ENCODE measurements around the gene GDPD3. TPM values are rescaled to one million over a fixed set of nuclear protein-coding genes. Genes with fewer than 3 reads are reported as not detected.

The GDPD3 gene
- total and polyA plus RNA-seq, 4 donors, result 0.42 to 0.71 (median 0.55) TPM

DNA sequence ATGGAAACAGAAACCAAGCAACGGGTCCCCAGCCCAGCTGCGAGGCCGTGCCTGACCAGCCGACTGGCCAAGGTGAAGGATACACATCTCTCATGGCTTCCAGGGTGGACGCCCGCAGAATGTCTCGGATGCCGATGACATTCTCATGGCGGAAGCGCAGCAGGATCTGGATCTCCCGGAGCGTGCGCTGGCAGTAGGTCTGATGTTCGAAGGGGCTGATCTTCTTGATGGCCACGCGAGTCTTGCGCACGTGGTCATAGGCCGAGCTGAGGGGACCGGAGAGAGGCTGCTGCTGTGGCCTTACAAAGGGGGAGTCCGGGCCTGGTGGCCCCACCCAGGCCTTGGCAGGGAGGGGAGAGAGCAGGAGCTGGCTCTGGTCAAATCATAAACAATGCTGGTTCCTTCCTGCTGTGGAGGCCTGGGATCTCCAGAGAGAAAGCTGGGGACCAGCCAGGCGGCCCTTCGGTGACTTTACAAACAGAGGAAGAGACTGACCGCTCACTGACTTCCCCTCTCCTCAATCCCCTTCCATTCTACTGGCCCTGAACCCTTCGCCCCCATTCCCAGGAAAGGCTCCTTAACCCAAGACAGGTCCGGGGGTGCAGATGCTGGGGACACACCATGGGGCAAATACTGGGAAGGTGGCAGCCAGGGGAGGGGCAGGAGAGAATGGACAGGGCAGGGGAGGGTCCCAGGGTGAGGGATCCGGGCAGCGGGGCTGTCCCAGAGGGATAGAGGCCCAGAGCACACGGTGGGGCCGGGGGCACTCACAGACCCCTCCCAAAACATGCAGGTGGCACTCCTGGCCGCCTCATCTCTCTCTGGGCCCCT, 8.6 kb upstream of the GDPD3 start:
- peak overlapping the region; percentile 18 to 77 for H3K9ac ChIP-seq (ENCODE audit: low read depth in 1 of 2, low read length in 2 of 2)
- TF ChIP-seq SP1 (IDR thresholded peaks at IDR 0.05), result peak; percentile 6
- TF ChIP-seq, protein P1, sequence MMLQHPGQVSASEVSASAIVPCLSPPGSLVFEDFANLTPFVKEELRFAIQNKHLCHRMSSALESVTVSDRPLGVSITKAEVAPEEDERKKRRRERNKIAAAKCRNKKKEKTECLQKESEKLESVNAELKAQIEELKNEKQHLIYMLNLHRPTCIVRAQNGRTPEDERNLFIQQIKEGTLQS (IDR thresholded peaks at IDR 0.05), result no peak
- DNase-seq (ENCODE audit: low spot score), result no peak
- peaks cover 1 to 7% (median 5%) of the 10 kb centered on the region in 4 donors for H3K36me3 ChIP-seq (ENCODE audit: control insufficient read depth in 4 of 4, insufficient read depth in 3 of 4, low read depth in 1 of 4, low read length in 3 of 4)
- peaks cover 4 to 13% (median 8%) of the 10 kb centered on the region in 4 donors for H3K4me1 ChIP-seq (ENCODE audit: control insufficient read depth in 4 of 4, insufficient read depth in 4 of 4, low read length in 3 of 4)
- H3K9me3 ChIP-seq (ENCODE audit: control insufficient read depth in 4 of 4, low read length in 3 of 4), result no peaks in the 10 kb centered on the region
- H3K4me3 ChIP-seq (ENCODE audit: low read depth in 1 of 3, low read length in 3 of 3), result peak overlapping the region; percentile 69 to 90 (median 75)
- peak overlapping the region; percentile 89 to 94 for H3K27ac ChIP-seq (ENCODE audit: low read depth in 1 of 2, low read length in 2 of 2)
- no peaks in the 10 kb centered on the region for H3K27me3 ChIP-seq (ENCODE audit: control insufficient read depth in 4 of 4, insufficient read depth in 4 of 4, low read length in 3 of 4)
- 68% methylated on average over 31 of the region's 31 CpGs for WGBS

DNA sequence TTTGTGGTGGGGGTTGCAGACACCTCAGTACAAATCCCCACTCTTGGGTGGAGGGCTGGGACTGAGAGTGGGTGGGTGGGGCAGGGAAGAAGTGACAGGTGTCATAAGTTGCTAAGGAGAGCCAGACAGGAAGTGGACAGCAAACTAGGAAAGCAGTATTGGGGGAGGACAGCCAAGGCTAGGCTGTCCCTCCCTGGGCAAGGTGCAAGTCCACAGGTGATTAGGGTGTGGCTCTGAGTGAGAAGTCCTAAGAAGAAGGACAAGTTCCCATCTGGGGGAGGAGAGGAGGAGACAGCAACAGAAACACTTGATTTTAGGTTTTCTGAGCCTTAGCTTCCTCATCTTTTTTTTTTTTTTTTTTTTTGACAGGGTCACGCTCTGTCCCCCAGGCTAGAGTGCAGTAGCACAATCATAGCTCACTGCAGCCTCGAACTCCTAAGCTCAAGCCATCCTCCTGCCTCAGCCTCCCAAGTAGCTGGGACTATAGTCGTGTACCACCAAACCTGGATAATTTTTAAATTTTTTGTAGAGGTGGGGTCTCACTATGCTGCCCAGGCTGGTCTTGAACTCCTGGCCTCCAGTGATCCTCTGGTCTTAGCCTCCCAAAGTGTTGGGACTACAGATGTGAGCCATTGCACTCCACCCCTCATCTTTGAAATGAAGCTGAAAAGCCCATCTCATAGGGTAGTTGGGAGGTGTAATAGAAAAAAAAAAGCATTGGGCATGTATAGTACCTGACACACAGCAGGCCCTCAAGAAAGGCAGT, 7.2 kb upstream of the GDPD3 start:
- Histone ChIP-seq H3K4me1 (ENCODE audit: control insufficient read depth in 4 of 4, insufficient read depth in 4 of 4, low read length in 3 of 4) (peaks cover 4 to 13% (median 8%) of the 10 kb centered on the region in 4 donors), H3K27me3 (ENCODE audit: control insufficient read depth in 4 of 4, insufficient read depth in 4 of 4, low read length in 3 of 4) (no peaks in the 10 kb centered on the region), H3K36me3 (ENCODE audit: control insufficient read depth in 4 of 4, insufficient read depth in 3 of 4, low read depth in 1 of 4, low read length in 3 of 4) (peaks cover 1 to 12% (median 5%) of the 10 kb centered on the region in 4 donors), H3K4me3 (ENCODE audit: low read depth in 1 of 3, low read length in 3 of 3) (no peak overlapping the region), H3K27ac (ENCODE audit: low read depth in 1 of 2, low read length in 2 of 2) (no peak overlapping the region), H3K9ac (ENCODE audit: low read depth in 1 of 2, low read length in 2 of 2) (no peak overlapping the region), H3K9me3 (ENCODE audit: control insufficient read depth in 4 of 4, low read length in 3 of 4) (no peaks in the 10 kb centered on the region)
- 90% methylated on average over 3 of the region's 3 CpGs for WGBS
- DNase-seq (ENCODE audit: low spot score), result no peak
- TF ChIP-seq FOXA1 (IDR thresholded peaks at IDR 0.05) (no peak), SP1 (IDR thresholded peaks at IDR 0.05) (no peak), HNF4A (conservative IDR thresholded peaks at IDR 0.05) (no peak), YY1 (IDR thresholded peaks at IDR 0.05) (no peak), GABPA (IDR thresholded peaks at IDR 0.05 in 1 of 2, conservative IDR thresholded peaks at IDR 0.05 in 1 of 2) (no peak), JUND (IDR thresholded peaks at IDR 0.05) (no peak), EGR1 (IDR thresholded peaks at IDR 0.05; ENCODE audit: low read depth in 2 of 2) (no peak)
- TF ChIP-seq, protein P2, sequence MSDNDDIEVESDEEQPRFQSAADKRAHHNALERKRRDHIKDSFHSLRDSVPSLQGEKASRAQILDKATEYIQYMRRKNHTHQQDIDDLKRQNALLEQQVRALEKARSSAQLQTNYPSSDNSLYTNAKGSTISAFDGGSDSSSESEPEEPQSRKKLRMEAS (IDR thresholded peaks at IDR 0.05), result no peak
- TF ChIP-seq, protein P3, sequence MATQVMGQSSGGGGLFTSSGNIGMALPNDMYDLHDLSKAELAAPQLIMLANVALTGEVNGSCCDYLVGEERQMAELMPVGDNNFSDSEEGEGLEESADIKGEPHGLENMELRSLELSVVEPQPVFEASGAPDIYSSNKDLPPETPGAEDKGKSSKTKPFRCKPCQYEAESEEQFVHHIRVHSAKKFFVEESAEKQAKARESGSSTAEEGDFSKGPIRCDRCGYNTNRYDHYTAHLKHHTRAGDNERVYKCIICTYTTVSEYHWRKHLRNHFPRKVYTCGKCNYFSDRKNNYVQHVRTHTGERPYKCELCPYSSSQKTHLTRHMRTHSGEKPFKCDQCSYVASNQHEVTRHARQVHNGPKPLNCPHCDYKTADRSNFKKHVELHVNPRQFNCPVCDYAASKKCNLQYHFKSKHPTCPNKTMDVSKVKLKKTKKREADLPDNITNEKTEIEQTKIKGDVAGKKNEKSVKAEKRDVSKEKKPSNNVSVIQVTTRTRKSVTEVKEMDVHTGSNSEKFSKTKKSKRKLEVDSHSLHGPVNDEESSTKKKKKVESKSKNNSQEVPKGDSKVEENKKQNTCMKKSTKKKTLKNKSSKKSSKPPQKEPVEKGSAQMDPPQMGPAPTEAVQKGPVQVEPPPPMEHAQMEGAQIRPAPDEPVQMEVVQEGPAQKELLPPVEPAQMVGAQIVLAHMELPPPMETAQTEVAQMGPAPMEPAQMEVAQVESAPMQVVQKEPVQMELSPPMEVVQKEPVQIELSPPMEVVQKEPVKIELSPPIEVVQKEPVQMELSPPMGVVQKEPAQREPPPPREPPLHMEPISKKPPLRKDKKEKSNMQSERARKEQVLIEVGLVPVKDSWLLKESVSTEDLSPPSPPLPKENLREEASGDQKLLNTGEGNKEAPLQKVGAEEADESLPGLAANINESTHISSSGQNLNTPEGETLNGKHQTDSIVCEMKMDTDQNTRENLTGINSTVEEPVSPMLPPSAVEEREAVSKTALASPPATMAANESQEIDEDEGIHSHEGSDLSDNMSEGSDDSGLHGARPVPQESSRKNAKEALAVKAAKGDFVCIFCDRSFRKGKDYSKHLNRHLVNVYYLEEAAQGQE (IDR thresholded peaks at IDR 0.05), result no peak

DNA sequence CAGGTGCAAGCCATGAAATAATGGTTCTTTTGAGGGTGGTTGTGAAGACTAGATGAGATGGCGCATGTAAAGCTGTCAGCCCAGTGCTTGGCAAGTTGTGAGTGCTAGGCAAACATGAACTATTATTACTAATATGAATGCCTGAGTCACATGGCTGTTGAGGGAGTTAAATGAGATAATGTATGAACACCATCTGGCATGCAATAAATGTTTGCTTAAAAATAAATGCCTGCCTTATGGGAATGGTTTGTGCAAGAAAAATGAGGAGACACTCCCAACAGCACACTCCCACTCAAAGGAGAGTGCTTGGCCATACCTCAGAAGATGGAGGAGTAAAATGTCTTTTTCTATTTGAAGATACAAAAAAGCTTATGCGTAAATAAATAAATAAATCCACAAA, 6.1 kb upstream of the GDPD3 start:
- TF ChIP-seq, protein P1 (IDR thresholded peaks at IDR 0.05), result no peak
- TF ChIP-seq EGR1 (IDR thresholded peaks at IDR 0.05; ENCODE audit: low read depth in 2 of 2), result no peak
- TF ChIP-seq, protein P4, sequence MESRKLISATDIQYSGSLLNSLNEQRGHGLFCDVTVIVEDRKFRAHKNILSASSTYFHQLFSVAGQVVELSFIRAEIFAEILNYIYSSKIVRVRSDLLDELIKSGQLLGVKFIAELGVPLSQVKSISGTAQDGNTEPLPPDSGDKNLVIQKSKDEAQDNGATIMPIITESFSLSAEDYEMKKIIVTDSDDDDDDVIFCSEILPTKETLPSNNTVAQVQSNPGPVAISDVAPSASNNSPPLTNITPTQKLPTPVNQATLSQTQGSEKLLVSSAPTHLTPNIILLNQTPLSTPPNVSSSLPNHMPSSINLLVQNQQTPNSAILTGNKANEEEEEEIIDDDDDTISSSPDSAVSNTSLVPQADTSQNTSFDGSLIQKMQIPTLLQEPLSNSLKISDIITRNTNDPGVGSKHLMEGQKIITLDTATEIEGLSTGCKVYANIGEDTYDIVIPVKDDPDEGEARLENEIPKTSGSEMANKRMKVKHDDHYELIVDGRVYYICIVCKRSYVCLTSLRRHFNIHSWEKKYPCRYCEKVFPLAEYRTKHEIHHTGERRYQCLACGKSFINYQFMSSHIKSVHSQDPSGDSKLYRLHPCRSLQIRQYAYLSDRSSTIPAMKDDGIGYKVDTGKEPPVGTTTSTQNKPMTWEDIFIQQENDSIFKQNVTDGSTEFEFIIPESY (IDR thresholded peaks at IDR 0.05), result no peak
- no peak for TF ChIP-seq JUND (IDR thresholded peaks at IDR 0.05)
- TF ChIP-seq FOXA1 (IDR thresholded peaks at IDR 0.05), result no peak
- TF ChIP-seq FOXA2 (IDR thresholded peaks at IDR 0.05), result no peak
- DNase-seq (ENCODE audit: low spot score), result no peak
- Histone ChIP-seq H3K27me3 (ENCODE audit: control insufficient read depth in 4 of 4, insufficient read depth in 4 of 4, low read length in 3 of 4) (no peaks in the 10 kb centered on the region), H3K27ac (ENCODE audit: low read depth in 1 of 2, low read length in 2 of 2) (no peak overlapping the region), H3K4me1 (ENCODE audit: control insufficient read depth in 4 of 4, insufficient read depth in 4 of 4, low read length in 3 of 4) (peaks cover 4 to 13% (median 8%) of the 10 kb centered on the region in 4 donors), H3K9ac (ENCODE audit: low read depth in 1 of 2, low read length in 2 of 2) (no peak overlapping the region), H3K36me3 (ENCODE audit: control insufficient read depth in 4 of 4, insufficient read depth in 3 of 4, low read depth in 1 of 4, low read length in 3 of 4) (peaks cover 1 to 15% (median 5%) of the 10 kb centered on the region in 4 donors), H3K9me3 (ENCODE audit: control insufficient read depth in 4 of 4, low read length in 3 of 4) (no peaks in the 10 kb centered on the region), H3K4me3 (ENCODE audit: low read depth in 1 of 3, low read length in 3 of 3) (no peak overlapping the region)
- WGBS, result 95% methylated on average over 2 of the region's 2 CpGs
